Measurements from ENCODE around the gene CLEC20A. TPM values are rescaled to one million over a fixed set of nuclear protein-coding genes. Genes with fewer than 3 reads are reported as not detected.

CLEC20A gene
- not detected for total RNA-seq

DNA sequence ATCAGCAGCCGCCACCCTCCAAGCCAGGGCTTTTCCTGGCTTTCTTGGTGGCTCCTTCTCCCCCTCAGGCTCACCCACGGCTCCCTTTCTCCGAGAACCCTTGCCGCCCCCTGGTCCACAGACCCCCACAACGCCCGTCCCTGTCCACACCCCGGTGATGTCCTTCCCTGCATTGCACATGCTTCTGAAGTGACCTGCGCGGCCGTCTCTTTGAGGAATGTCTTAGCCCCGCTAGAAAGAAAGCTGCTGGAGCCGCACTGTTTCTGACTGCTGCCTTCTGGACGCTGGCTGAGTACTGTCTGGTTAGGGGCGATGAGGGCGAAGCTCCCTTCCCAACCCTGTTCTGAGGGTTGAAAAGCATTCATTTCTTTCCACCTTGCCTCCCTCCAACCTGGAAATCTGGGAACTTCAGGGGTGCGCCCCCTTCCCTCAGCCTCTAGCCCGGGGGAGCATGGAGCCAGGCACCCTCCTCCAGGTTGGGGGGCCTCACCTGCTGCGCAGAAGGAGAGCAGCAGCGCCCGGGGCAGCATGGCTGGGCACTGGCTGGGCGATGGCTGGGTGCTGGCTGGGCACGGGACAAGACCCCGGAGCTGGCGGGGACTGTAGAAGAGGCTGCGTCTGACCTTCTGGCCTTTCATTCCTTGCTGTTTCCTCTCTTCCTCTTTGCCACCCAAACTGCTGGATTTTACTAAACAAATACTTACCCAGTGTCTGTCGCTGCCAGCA, at the start of gene CLEC20A:
Gene CLEC20A, minus strand, starts transcription at position 555 of the 726 bp plus-strand sequence. Its CDS starts 25 bp downstream, at position 530.
- WGBS: 87% methylated on average over 17 of the region's 26 CpGs

DNA sequence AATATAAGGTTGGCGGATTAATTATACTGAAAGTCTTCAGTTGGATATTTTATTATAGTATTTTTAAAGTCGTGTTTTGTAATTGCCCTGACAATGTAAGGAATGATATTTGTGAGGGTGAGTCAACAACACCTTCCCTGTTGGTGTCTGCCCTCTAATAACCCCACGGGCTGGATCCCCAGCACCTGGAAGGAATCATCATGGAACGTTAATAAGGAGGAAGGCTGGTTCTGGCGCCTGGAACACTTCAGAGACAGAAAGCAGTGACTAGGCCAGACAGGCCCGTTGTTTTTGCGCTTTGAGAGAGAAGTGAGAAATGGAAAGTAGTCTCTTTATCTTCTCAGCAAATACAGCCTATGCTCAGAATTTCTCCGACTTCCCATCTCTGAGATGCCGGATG, 47.8 kb upstream of the CLEC20A start:
- Histone ChIP-seq H3K4me3 (no peak overlapping the region), H3K4me1 (peaks cover 29% of the 10 kb centered on the region), H3K9me3 (no peaks in the 10 kb centered on the region), H3K36me3 (no peaks in the 10 kb centered on the region), H3K27me3 (no peaks in the 10 kb centered on the region), H3K27ac (no peak overlapping the region)
- 75% methylated on average over 9 of the region's 9 CpGs for WGBS
- TF ChIP-seq EP300 (IDR thresholded peaks at IDR 0.05): no peak
- no peak for TF ChIP-seq POLR2A (IDR thresholded peaks at IDR 0.05)
- no peak for TF ChIP-seq POLR2AphosphoS5 (IDR thresholded peaks at IDR 0.05)
- TF ChIP-seq, protein P1, sequence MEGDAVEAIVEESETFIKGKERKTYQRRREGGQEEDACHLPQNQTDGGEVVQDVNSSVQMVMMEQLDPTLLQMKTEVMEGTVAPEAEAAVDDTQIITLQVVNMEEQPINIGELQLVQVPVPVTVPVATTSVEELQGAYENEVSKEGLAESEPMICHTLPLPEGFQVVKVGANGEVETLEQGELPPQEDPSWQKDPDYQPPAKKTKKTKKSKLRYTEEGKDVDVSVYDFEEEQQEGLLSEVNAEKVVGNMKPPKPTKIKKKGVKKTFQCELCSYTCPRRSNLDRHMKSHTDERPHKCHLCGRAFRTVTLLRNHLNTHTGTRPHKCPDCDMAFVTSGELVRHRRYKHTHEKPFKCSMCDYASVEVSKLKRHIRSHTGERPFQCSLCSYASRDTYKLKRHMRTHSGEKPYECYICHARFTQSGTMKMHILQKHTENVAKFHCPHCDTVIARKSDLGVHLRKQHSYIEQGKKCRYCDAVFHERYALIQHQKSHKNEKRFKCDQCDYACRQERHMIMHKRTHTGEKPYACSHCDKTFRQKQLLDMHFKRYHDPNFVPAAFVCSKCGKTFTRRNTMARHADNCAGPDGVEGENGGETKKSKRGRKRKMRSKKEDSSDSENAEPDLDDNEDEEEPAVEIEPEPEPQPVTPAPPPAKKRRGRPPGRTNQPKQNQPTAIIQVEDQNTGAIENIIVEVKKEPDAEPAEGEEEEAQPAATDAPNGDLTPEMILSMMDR (IDR thresholded peaks at IDR 0.05): no peak
- no peak for DNase-seq (ENCODE audit: low spot score in 2 of 2)

More for the DNA sequence above, at the start of gene CLEC20A:
- no peak for DNase-seq (ENCODE audit: low spot score in 2 of 2)
- no peak within 1 kb of the TSS for H3K27ac ChIP-seq
- no peak within 1 kb of the TSS for H3K4me3 ChIP-seq
- H3K9me3 ChIP-seq: no peaks in the 10 kb centered on the region
- no peaks in the 10 kb centered on the region for H3K4me1 ChIP-seq
- no peaks in the 10 kb centered on the region for H3K36me3 ChIP-seq
- H3K27me3 ChIP-seq: no peaks in the 10 kb centered on the region
- TF ChIP-seq POLR2A (IDR thresholded peaks at IDR 0.05) (no peak), EP300 (IDR thresholded peaks at IDR 0.05) (no peak)
- TF ChIP-seq, protein P1 (IDR thresholded peaks at IDR 0.05): no peak

DNA sequence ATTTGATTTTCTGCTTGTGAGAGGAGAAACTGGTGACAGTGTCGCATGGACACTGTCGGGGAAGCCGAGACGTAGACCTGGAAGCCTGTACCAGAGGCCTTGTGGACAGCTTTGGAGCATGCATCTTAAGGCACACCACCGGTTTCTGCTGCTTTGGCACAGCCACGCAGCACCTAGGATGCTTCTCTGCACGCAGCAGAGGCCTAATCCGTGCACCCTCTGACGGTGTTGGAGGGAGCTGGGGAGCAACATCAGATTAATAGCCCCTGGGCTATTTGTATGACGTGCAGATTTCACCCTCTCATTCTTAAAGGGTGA, 46.5 kb upstream of the CLEC20A start:
- Histone ChIP-seq H3K27ac (peak overlapping the region; percentile 46), H3K36me3 (no peaks in the 10 kb centered on the region), H3K4me3 (peak overlapping the region; percentile 65), H3K27me3 (no peaks in the 10 kb centered on the region), H3K4me1 (peaks cover 29% of the 10 kb centered on the region), H3K9me3 (no peaks in the 10 kb centered on the region)
- DNase-seq (ENCODE audit: low spot score in 2 of 2): no peak
- TF ChIP-seq POLR2AphosphoS5 (IDR thresholded peaks at IDR 0.05) (no peak), EP300 (IDR thresholded peaks at IDR 0.05) (no peak), POLR2A (IDR thresholded peaks at IDR 0.05) (no peak)
- TF ChIP-seq, protein P1 (IDR thresholded peaks at IDR 0.05): no peak
- WGBS: 23% methylated on average over 10 of the region's 10 CpGs

DNA sequence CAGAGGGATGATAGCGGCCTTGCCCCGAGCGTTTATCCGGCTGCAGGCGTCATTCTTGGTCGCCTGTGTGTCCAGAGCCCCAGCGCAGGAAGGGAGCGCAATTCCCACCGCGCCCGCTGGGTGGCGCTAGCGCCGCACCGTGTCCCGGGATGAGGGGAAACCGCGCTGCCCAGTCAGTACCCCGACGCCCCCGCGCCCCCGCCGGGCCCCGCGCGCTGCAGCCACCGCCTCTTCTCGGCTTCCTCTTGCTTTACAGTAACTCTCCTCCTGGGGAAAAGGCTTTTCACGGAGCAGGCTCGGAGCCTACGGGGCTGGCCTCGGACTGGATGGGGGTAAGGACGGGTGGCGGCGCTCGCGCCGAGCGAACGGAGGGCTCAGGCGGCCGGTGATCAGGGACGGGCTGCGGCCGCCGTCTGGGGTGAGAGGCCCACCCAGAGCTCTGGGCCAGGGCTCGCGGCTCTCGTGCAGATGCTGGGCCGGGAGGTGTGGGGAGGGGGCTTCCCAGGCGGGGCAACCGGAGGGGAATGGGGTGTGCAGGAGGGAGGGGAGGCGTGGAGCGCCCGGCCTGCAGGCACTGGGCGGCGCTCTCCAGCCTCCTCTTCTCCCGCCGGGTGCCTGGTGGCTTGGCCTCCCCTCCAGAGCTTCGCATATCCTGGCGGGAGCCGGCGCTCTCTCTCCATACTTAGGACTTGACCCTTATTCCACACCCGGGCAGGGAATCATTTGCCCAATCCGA, 46.0 kb upstream of the CLEC20A start:
- Histone ChIP-seq H3K27ac (peak overlapping the region; percentile 46), H3K4me3 (peak overlapping the region; percentile 65), H3K9me3 (no peaks in the 10 kb centered on the region), H3K27me3 (no peaks in the 10 kb centered on the region), H3K4me1 (peaks cover 29% of the 10 kb centered on the region), H3K36me3 (no peaks in the 10 kb centered on the region)
- peak; percentile 91 to 94 for DNase-seq (ENCODE audit: low spot score in 2 of 2)
- WGBS: 2% methylated on average over 31 of the region's 66 CpGs
- TF ChIP-seq POLR2A (IDR thresholded peaks at IDR 0.05) (no peak), POLR2AphosphoS5 (IDR thresholded peaks at IDR 0.05) (no peak)
- TF ChIP-seq, protein P1 (IDR thresholded peaks at IDR 0.05): peak; percentile 92 to 99

DNA sequence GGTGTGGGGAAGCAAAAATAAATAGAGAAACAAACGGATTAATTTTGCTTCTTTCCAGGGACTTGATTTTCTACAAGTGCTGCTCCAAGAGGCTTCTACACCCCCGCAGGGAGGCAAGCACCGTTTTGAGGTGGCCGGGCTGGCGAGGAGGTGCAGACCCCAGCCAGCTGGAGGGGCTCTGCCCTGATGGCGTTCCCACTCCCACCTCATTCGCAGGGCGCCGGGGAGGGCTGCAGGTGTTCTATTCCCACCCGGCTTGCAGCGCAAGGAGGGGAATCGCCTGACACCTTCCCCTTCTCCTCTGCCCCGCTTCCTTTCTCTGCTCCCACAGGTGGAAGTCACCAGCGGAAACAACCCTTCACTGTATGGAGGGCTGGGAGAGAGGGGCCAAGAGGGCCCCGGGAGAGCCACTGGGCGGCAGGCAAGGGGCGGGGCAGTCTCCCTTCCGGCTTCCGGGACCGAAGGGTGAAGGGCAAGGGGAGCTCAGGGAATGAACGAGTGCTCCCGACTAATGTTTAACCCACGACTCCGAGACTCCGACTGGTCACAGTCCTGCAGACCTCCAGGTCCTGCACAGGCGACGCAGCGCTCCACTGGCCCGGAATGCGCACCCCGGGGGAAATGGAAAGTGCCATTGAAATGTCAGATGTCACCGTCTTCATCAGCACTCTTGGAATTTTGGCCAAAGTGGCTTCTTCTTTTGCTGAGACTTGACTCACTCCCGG, 45.2 kb upstream of the CLEC20A start:
- 5% methylated on average over 20 of the region's 33 CpGs for WGBS
- peak overlapping the region; percentile 46 for H3K27ac ChIP-seq
- H3K4me3 ChIP-seq: peak overlapping the region; percentile 65
- H3K27me3 ChIP-seq: no peaks in the 10 kb centered on the region
- no peak for TF ChIP-seq POLR2AphosphoS5 (IDR thresholded peaks at IDR 0.05)
- TF ChIP-seq POLR2A (IDR thresholded peaks at IDR 0.05): no peak
- H3K4me1 ChIP-seq: peaks cover 35% of the 10 kb centered on the region
- no peaks in the 10 kb centered on the region for H3K9me3 ChIP-seq
- DNase-seq (ENCODE audit: low spot score in 2 of 2): peak in 1 of 2 donors; percentile 63
- H3K36me3 ChIP-seq: no peaks in the 10 kb centered on the region

Data from suprapubic skin (tissue), 4 donors.